Right atrium auricular region (tissue), 2 donors: ENCODE data around the gene PIP. TPM values are rescaled to one million over a fixed set of nuclear protein-coding genes. Genes with fewer than 3 reads are reported as not detected.
"Not testable (repeated sequence)": the region's sequence is repeated elsewhere in the genome, so short reads cannot be mapped to it uniquely, and the experiment has no call there.

ENCODE experiments used
- DNase-seq: peaks from one replicate; pipeline ENCODE4 v3.0.0-alpha.2; 2019; ENCODE audit warnings: low spot score
- H3K27ac ChIP-seq, 2 donors: fragments of 200-600 bp; sonication (generic); 1 replicate in 1 of 2; 2 replicates in 1 of 2; pipeline ENCODE4 v1.5.1; 2016 to 2019
- H3K27me3 ChIP-seq, 2 donors: fragments of 200-600 bp; sonication (generic); one replicate each; pipeline versions ENCODE4 v1.5.1 to v1.6.0; 2017 to 2019
- H3K36me3 ChIP-seq: fragments of 200-600 bp; sonication (generic); one replicate; pipeline ENCODE4 v1.5.1; 2016
- H3K4me1 ChIP-seq, 2 donors: fragments of 200-600 bp; sonication (generic); one replicate each; pipeline versions ENCODE4 v1.5.1 to v1.6.0; 2017 to 2019
- H3K4me3 ChIP-seq, 2 donors: fragments of 200-600 bp; sonication (generic); 1 replicate in 1 of 2; 2 replicates in 1 of 2; pipeline ENCODE4 v1.5.1; 2017 to 2019; ENCODE audit warnings: mild to moderate bottlenecking in 1 of 2, moderate library complexity in 1 of 2
- H3K9me3 ChIP-seq, 2 donors: fragments of 200-600 bp; sonication (generic); one replicate each; pipeline ENCODE4 v1.5.1; 2019
- total RNA-seq, 2 donors: library from RNA; depleted of rRNA; stranded (reverse); fragments of >200 nt; gene quantifications; one replicate each; pipeline ENCODE4 v1.1.0, GENCODE V29; 2016
- TF ChIP-seq, protein P1 (sequence below), 2 donors: fragments of 200-600 bp; sonication (generic); IDR thresholded peaks; one replicate each; pipeline ENCODE4 v1.5.1; 2019; ENCODE audit warnings: antibody characterized with exemption in 2 of 2

PIP gene, protein sequence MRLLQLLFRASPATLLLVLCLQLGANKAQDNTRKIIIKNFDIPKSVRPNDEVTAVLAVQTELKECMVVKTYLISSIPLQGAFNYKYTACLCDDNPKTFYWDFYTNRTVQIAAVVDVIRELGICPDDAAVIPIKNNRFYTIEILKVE
- total RNA-seq = not detected

- no peak for DNase-seq
- H3K27ac ChIP-seq = no peak within 1 kb of the TSS
- TF ChIP-seq, protein P1, sequence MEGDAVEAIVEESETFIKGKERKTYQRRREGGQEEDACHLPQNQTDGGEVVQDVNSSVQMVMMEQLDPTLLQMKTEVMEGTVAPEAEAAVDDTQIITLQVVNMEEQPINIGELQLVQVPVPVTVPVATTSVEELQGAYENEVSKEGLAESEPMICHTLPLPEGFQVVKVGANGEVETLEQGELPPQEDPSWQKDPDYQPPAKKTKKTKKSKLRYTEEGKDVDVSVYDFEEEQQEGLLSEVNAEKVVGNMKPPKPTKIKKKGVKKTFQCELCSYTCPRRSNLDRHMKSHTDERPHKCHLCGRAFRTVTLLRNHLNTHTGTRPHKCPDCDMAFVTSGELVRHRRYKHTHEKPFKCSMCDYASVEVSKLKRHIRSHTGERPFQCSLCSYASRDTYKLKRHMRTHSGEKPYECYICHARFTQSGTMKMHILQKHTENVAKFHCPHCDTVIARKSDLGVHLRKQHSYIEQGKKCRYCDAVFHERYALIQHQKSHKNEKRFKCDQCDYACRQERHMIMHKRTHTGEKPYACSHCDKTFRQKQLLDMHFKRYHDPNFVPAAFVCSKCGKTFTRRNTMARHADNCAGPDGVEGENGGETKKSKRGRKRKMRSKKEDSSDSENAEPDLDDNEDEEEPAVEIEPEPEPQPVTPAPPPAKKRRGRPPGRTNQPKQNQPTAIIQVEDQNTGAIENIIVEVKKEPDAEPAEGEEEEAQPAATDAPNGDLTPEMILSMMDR (IDR thresholded peaks at IDR 0.05) = no peak
- no peaks in the 10 kb centered on the region for H3K36me3 ChIP-seq
- H3K27me3 ChIP-seq = no peaks in the 10 kb centered on the region
- H3K9me3 ChIP-seq = no peaks in the 10 kb centered on the region
- no peaks in the 10 kb centered on the region for H3K4me1 ChIP-seq
- no peak within 1 kb of the TSS for H3K4me3 ChIP-seq
These were observed at the start of gene PIP for GRCh38 chr7:143131781-143132180. TSS of gene PIP (plus strand) at chr7:143132077. CDS start at chr7:143132117, 40 bp downstream.

GRCh38 chr7:143085109-143085508 is 46.8 kb upstream of the PIP start:
- no peak for DNase-seq
- TF ChIP-seq, protein P1 (IDR thresholded peaks at IDR 0.05) = no peak
- peaks cover 0 to 8% of the 10 kb centered on the region in 2 donors for H3K9me3 ChIP-seq
- H3K4me3 ChIP-seq = no peak overlapping the region
- no peak overlapping the region for H3K27ac ChIP-seq
- no peaks in the 10 kb centered on the region for H3K36me3 ChIP-seq
- no peaks in the 10 kb centered on the region for H3K27me3 ChIP-seq
- no peaks in the 10 kb centered on the region for H3K4me1 ChIP-seq

DNA sequence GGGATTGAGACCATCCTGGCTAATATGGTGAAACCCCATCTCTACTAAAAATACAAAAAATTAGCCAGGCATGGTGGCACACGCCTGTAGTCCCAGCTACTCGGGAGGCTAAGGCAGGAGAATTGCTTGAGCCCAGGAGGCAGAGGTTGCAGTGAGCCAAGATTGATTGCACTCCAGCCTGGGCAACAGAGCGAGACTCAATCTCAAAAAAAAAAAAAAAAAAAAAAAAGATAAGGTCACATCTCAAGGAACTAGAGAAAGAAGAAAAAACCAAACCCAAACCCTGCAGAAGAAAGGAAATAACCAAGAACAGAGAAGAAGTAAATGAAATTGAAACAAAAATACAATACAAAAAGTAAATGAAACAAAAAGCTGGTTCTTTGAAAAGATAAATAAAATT is 46.3 kb upstream of the PIP start:
- H3K9me3 ChIP-seq, H3K4me1 ChIP-seq, H3K36me3 ChIP-seq, DNase-seq, H3K27ac ChIP-seq, H3K4me3 ChIP-seq, H3K27me3 ChIP-seq: not testable (repeated sequence)

GRCh38 chr7:143088549-143089231 is 43.2 kb upstream of the PIP start:
- H3K27ac ChIP-seq, H3K4me1 ChIP-seq, H3K27me3 ChIP-seq, H3K36me3 ChIP-seq, H3K4me3 ChIP-seq, DNase-seq, H3K9me3 ChIP-seq: not testable (repeated sequence)

DNA sequence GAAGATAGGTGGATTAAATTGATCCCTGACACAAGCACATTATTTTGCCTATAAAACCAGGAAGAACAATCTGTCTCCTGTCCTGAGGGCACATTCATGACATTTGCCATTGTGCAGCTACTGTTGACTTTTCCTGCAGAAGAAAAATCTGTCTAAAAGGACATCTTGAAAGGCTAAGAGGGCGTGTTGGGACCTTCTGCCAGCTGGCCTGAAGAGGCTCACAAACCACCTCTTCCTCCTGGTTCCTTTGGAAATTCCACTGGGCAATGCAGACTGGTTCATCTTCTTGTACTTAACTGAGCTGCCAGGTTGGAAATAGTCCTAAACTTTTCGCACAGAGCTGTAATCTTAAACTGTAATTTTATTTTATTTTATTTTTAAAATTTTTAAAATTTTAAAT is 35.7 kb upstream of the PIP start:
- no peak overlapping the region for H3K27ac ChIP-seq
- H3K4me1 ChIP-seq = no peaks in the 10 kb centered on the region
- H3K36me3 ChIP-seq = no peaks in the 10 kb centered on the region
- H3K27me3 ChIP-seq = no peaks in the 10 kb centered on the region
- DNase-seq = no peak
- H3K9me3 ChIP-seq = peaks cover 0 to 29% of the 10 kb centered on the region in 2 donors
- no peak overlapping the region for H3K4me3 ChIP-seq
- TF ChIP-seq, protein P1 (IDR thresholded peaks at IDR 0.05) = no peak

GRCh38 chr7:143099579-143099978 is 32.3 kb upstream of the PIP start:
- H3K27ac ChIP-seq, DNase-seq, H3K4me1 ChIP-seq, H3K36me3 ChIP-seq, H3K4me3 ChIP-seq, H3K27me3 ChIP-seq: not testable (repeated sequence)
- peaks cover 5 to 49% of the 10 kb centered on the region in 2 donors for H3K9me3 ChIP-seq

- no peaks in the 10 kb centered on the region for H3K27me3 ChIP-seq
- H3K36me3 ChIP-seq = no peaks in the 10 kb centered on the region
- H3K27ac ChIP-seq = no peak overlapping the region
- TF ChIP-seq, protein P1 (IDR thresholded peaks at IDR 0.05) = no peak
- no peak for DNase-seq
- no peak overlapping the region for H3K4me3 ChIP-seq
- H3K4me1 ChIP-seq = no peaks in the 10 kb centered on the region
- H3K9me3 ChIP-seq = peaks cover 5 to 24% of the 10 kb centered on the region in 2 donors
These were observed 27.1 kb upstream of the PIP start for GRCh38 chr7:143104759-143105158.

DNA sequence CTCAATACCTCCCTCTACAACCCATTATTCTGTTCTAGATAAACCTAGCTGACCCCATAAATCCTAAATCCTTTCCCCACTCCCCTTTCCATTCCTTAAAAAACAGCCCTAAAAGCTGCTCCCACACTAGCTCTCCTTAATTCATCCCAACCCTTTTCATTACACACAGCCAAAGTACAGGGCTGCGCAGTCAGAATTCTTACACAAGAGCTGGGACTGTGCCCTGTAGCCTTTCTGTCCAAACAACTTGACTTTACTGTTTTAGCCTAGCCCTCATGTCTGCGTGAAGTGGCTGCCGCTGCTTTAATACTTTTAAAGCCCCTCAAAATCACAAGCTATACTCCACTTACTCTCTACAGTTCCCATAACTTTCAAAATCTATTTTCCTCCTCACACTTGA is 23.9 kb upstream of the PIP start:
- not testable (repeated sequence) for H3K27ac ChIP-seq, H3K4me3 ChIP-seq, H3K36me3 ChIP-seq, H3K9me3 ChIP-seq, DNase-seq, H3K4me1 ChIP-seq, H3K27me3 ChIP-seq
